ENCODE results near the gene IFNA17.
"Not testable (repeated sequence)": the region's sequence is repeated elsewhere in the genome, so short reads cannot be mapped to it uniquely, and the experiment has no call there.

Gene IFNA17

DNA sequence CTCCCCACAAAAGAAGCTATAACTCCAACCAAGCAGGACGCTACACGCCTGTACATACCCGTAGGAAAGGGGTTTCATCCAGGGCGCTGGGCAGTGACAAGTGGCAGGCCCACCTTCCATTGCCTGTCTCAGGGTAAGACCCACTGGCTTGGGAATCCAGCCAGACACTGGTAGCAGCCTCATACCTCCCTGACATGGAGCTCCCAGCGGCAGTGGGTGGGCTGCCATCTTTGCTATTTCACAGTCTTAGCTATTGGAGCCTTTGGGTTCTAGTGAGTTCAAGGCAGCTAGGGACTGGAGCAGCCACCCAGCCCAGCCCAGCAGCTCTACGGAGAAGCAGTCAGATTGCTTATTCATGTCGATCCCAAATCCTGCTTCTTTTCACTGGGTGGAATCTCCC is 17.7 kb downstream of the IFNA17 start:
- DNase-seq: no peak

- not testable (repeated sequence) for DNase-seq
Observed at GRCh38 chr9:21207043-21207442, 21.0 kb downstream of the IFNA17 start, which contains the start of gene IFNA10. Gene IFNA10, minus strand, starts transcription at chr9:21207143. Its CDS starts 46 bp downstream, at chr9:21207097.

- no peak for DNase-seq
Observed at GRCh38 chr9:21205204-21205603, 22.8 kb downstream of the IFNA17 start.

DNA sequence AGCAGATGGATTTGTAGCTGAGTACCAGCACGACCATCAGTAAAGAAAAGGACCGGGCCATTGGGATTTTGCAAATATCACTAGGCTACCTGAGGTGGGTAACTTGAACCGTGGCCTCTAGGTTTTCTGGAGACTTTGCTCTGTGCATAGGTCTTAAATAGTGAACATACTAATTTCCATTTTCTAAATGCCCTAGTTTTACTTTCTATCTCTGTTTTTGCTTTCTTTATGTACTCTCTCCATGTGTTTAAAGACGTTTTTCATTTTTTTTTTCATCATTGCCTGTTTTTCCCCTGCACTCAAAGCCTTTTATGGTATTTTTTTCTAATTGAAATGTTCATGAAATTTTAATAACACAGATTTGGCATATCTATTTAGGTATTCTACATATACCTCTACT is 25.9 kb downstream of the IFNA17 start, which contains the start of gene IFNA7:
TSS of gene IFNA7 (minus strand) at position 101 of the 400 bp plus-strand sequence. CDS start at position 61, 40 bp downstream.
- not testable (repeated sequence) for DNase-seq

DNA sequence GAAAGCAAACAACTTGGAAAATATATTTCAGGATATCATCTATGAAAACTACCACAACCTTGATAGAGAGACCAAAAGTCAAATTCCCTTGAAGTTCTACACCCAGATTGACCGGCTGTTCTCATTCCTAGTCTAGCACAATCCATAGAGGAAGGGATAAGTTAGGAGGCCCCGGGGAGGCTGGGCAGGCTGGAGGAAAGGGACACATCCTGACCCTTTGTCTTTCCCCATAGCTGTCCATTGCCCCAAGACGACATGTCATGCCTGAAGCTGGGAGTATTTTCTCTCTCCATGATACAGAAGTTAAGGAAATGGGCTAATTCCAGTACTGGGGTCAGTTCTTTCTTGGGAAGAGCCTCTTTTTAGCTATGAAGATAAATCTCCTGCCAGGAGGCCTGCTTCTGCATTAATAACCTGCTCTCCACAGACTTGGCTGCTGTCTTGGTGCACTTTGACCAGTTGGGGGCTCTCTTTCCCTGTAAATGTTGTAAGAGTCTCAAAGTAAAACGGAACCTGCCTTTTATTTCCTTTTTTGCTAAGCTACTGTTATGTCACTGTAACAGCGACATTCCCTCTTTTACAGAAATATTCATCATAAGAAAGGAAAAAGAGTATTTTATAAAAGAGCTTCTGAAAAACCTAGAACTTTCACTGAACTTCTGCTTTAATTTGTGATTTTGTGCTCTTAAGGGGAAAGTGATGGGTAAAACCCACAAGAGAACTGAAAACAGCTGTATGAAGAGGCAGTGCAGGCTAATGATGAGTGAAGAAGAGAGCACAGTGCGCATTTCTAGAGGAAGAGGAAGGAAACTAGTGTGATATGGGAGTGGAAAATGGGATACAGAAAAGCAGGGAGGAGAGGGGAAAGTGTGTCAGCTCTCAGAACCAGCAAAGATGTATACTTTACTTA is 32.9 kb downstream of the IFNA17 start:
- peak in 2 of 5 donors; percentile 8 to 14 for DNase-seq

DNA sequence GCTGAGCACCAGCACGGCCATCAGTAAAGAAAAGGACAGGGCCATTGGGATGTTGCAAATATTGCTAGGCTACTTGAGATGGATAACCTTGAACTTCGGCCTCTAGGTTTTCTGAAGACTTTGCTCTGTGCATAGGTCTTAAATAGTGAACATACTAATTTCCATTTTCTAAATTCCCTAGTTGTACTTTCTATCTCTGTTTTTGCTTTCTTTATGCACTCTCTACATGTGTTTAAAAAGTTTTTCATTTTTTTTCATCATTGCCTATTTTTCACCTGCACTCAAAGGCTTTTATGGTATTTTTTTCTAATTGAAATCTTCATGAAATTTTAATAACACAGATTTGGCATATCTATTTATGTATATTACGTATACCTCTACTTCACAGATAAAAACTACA is 40.5 kb downstream of the IFNA17 start, which contains the start of gene IFNA4:
TSS of gene IFNA4 (minus strand) at position 101 of the 400 bp plus-strand sequence. CDS start at position 45, 56 bp downstream.
- not testable (repeated sequence) for DNase-seq

DNA sequence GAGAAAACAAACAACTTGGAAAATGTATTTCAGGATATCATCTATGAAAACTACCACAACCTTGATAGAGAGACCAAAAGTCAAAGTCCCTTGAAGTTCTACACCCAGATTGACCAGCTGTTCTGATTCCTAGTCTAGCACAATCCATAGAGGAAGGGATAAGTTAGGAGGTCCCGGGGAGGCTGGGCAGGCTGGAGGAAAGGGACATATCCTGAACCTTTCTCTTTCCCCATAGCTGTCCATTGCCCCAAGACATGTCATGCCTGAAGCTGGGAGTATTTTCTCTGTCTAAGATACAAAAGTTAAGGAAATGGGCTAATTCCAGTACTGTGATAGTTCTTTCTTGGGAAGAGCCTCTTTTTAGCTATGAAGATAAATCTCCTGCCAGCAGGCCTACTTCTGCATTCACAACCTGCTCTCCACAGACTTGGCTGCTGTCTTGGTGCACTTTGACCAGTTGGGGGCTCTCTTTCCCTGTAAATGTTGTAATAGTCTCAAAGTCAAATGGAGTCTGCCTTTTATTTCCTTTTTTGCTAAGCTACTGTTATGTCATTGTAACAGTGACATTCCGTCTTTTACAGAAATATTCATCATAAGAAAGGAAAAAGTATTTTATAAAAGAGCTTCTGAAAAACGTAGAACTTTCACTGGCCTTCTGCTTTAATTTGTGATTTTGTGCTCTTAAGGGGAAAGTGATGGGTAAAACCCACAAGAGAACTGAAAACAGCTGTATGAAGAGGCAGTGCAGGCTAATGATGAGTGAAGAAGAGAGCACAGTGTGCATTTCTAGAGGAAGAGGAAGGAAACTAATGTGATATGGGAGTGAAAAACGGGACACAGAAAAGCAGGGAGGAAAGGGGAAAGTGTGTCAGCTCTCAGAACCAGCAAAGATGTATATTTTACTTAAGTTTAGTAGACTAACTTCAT is 44.9 kb downstream of the IFNA17 start:
- DNase-seq: peak in 1 of 5 donors; percentile 25
